HTERT RPE-1 (cell line): ENCODE measurements around the gene MYH2.
"Not testable (repeated sequence)": the region's sequence is repeated elsewhere in the genome, so short reads cannot be mapped to it uniquely, and the experiment has no call there.

Source experiments
- in situ Hi-C: fragments of 300-500 bp; cut with MboI; formaldehyde crosslinking; loops from 4 replicates; pipeline ENCODE4 v1.14.3; 2020; ENCODE audit warnings: low sequenced_read_pairs

MYH2 gene

DNA sequence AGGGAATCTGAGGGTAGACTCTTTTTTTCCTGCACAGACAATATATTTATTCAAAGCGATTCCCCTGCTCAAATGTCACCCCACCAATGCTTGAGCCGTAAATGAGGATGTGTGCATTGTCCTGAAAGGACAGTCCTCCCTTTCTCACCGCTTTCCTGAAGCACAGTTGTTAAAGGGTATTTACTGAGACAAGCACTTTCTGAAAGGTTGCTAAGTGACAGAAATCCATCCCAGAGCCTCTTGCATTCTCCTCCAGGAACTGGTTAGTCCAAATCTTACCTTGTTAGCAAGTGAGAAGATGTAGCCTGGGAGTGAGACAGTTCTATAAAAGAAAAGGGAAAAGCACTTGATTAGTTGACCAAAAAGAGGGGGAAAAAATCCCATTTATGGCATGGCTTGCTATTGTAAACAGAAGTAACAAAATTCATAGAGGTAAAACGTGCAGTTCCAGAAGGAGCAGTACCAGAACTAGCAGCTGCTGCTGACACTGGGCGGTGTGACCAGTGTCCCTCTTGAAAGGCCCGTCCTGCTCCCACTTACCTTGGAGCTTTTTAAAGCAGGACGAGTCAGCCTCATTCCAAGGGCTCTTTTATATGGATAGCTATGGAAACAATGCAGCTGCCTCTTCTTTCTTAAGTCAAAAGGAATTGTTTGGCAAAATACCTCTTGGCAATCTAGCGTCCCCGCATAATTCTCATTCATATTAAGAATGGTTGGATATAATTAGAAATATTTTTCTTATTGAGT, at the start of gene MYH2:
TSS of gene MYH2 (minus strand) at position 563 of the 747 bp plus-strand sequence. CDS start 1,738 bp downstream, outside the sequence.
- in situ Hi-C loops: no loop called here

DNA sequence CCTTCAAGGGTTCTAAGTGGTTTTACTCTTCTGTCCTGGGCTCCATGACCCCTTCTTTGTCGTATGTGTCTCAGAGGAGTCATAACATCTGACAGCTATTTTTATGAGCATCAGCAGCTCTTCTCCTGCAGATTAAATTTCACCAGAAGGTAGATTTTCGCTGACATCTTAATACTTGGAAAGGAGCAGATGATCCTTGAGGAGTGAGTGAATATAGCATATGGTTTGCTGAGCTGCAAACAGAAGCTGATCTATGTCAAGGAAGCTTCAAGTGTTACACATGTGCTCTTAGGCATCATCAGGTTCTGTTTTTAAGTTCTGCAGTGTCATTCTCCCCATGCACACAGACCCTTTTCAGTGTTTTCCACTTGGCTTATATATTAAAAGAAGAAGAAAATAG, 49.2 kb upstream of the MYH2 start:
- in situ Hi-C loops: no loop called here

- in situ Hi-C loops: no loop called here
Observed at GRCh38 chr17:10589553-10590145, 40.2 kb upstream of the MYH2 start.

GRCh38 chr17:10585529-10585928, 36.1 kb upstream of the MYH2 start:
- in situ Hi-C loops: no loop called here

- in situ Hi-C loops: no loop called here
Observed at GRCh38 chr17:10583834-10584233, 34.4 kb upstream of the MYH2 start.

DNA sequence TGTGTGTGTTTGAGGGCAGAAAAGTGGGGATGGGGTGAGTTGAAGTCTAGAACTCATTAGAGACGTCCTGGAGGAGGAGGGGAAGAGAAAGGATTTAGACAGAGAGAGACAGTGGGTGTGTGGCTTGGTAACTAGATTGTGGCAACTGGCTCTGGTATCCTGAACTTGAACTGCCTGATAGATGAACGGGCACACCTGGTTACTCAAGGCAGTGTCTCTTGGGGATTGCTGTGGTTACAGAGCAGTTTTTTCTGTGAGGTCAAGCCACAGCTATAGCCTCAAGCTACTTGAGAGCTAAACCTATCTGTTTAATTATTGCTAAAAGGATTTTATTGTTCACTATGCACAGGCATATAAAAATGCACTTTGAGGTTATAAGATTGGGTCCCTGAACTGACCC, 29.8 kb upstream of the MYH2 start:
- in situ Hi-C loops: no loop called here

DNA sequence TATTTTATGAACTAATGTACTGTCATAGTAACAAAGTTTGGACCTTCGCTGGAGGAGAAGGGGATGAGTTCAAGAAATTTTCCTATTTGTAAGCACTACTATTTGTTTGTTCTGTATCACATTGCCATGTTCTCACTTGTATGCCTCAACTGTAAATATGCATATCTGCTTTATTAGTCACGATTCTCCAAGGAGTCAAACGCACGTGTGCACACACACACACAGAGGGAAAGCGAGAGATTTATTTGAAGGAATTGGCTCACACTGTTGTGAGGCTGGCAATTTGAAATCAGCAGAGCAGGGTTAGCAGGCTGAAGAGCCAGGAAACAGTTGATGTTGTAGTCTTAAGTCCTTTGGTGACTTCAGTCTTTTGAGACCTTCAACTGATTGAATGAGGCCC, 24.9 kb upstream of the MYH2 start:
- in situ Hi-C loops: no loop called here

DNA sequence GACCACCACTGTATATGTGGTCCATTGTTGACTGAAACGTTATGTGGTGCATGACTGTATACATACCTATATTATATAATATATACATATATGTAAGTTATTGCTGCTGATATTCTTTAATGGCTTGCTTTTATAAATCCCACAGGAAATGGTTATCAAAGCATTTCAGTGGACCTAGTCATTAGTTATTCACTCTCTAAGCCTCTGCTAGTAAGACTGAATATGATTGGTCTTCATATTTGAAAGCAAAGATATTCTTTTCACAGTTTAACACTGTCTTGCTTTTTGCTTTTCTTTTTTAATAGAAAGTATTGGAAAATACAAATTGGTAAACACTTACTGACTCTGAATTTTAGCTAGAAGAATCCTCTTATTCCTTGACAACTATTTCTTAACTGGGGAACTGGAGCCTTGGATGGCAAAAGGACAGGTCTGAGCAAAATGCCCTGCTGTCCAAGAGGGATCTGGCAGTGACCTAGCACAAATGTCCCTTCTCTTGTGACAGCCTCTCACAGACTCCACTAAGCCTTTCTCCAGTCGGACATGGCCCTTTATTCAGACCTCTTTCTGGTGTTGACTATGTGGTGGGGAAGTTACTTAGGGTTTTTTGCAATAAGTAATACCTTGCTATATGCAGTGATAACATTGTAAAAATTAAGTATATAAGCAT, 14.7 kb upstream of the MYH2 start:
- in situ Hi-C loops: no loop called here

DNA sequence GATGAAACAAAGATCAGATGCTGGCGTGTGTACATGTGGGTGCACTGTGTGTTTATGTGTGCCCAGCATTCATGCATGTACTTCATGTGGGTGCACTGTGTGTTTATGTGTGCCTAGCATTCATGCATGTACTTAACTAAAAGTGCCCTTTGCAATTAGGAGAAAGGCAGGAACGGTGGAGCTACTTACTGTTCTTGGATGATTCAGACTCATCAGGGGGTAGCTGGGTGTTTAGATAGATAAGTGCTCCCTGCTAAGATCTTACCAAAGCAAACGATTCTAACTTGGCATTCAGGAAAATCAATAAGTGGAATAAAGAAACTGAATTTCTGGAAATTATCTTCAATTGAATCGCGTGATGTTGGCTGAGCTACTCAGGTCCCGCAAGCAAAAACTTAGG, 8.6 kb upstream of the MYH2 start:
- in situ Hi-C loops: no loop called here

DNA sequence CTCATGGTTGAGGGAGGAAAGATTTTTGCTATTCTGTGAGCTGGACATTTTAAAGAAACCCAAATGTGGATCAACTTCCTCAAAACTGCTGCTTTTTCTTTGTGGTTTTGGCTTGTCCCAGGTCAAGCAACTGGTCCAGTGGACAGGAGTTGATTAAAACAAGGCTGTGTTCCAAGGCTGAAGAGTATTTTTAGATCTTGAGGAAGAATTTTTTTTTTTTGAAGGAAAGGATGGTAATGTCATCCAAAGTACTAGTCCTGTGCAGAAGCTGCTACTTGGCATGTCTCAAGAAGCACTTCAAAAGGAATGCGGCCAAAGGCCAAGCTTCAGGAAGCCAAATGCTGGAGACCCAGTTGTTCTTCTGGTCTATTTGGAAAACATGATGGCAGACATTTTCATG, 8.0 kb upstream of the MYH2 start:
- in situ Hi-C loops: no loop called here

DNA sequence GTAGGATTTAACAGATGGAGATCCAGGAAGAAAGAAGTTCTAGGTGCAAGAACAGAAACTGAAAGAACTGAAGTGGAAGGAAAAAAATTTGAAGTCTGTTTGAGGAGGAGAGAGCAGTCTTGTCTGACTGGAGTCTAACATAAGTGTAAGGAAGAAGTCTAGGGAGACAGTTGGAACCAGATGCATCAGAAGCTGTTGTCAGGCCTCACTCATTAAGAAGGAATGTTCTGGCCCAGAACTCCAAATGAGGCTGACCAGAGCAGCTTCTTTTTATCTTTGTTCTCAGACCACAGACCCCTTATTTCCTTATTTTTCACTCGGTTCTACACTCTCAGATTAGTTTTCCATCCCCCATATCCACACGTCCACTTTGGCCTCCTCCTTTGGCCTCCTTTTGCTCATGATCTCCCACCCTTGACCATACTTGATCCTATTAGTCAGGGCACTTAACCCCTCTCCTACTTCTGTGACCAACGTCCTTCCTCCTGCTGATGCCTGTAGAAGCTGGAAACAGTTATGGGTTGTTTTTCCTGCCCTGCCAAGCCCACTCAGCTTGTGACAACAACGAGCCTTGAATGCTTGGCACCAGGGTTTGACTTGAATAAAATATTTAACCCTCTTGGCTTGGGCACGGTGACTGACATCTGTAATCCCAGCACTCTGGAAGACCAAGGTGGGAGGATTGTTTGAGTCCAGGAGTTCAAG, 7.0 kb upstream of the MYH2 start:
- in situ Hi-C loops: no loop called here

DNA sequence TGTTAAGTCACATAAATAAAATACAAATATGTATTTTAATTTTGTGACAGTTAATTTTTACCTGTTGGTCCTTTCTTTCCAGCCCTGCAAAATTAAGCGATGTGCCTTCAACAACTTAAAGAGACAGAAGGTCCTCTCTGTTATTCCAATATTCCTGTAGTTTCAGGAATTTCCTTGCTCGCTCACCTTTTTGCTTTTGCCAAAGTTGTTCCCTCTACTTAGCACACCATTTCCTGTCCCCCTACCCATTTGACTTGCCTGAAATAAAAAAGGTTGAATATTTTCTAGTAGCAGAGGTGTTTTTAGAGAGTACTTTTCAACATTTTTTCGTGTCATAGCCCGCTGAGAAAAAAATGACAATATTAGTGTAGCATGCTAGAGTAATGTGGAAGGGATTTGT, 556 bp upstream of the MYH2 start:
- in situ Hi-C loops: no loop called here

GRCh38 chr17:10547351-10547750, 2.1 kb downstream of the MYH2 start:
- in situ Hi-C loops: no loop called here

DNA sequence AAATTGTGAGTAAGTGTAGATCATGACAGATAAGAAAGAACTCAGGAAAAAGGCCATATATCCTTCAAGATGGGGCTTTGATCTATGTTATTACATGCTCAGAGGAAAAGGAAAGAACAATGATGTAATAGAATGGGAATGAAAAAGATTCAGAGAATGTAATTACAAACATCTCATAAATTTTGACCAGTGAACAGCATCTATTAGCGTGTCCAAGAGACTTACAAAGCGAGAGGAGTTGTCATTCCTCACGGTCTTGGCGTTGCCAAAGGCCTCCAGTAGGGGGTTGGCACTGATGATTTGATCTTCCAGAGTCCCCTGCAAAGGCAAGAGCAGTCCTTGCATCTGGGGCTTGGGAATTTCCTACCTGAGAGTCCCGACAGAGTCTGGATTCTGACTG, 6.0 kb downstream of the MYH2 start:
- in situ Hi-C loops: not testable (repeated sequence)

- in situ Hi-C loops: not testable (repeated sequence)
Observed at GRCh38 chr17:10541179-10541578, 8.3 kb downstream of the MYH2 start.

- in situ Hi-C loops: no loop called here
Observed at GRCh38 chr17:10532026-10532425, 17.4 kb downstream of the MYH2 start.

DNA sequence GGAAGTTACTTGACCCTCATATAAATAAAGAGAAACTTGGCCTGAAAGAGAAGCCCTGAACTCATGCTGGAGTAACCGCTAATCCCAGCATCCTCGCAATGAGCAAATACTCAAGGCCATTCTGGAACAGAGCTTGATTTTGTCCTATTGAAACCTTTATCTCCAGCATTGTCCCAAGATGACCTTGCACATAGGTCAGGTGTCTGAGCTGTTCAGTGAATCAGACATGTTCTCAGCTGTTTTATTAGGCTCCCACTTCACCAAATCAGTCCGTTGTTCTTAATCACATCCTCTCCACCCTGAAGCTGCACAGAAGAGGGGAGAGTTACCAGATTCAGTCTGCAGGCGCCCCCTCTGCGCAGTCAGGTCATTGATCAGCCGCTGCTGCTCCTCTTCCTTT, 22.0 kb downstream of the MYH2 start:
- in situ Hi-C loops: no loop called here

- in situ Hi-C loops: no loop called here
Observed at GRCh38 chr17:10526517-10526916, 22.9 kb downstream of the MYH2 start.

GRCh38 chr17:10523064-10523463, 26.4 kb downstream of the MYH2 start:
- in situ Hi-C loops: no loop called here

DNA sequence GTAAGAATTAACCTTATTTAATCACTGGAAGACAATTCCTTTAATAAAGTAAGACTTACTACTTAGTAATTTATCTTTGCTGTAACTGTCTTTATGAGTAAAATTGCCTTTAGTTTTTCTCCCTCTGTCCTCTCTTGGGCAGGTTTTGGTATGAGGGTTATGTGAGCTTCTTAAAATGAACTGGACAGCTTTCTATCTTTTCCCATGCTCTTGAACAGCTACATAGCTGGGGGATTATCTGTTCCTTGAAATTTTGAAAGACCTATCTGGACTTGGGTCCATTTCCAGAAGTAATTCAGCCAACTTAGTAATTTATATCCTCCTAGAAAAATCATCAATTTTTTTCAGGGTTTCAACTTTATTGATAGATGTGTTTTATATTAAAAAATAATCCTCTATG, 27.5 kb downstream of the MYH2 start:
- in situ Hi-C loops: no loop called here

GRCh38 chr17:10518271-10519037, 31.0 kb downstream of the MYH2 start, which contains the start of gene MYH1:
MYH1 (minus strand) TSS chr17:10518542; CDS start chr17:10516642, 1,900 bp downstream.
- in situ Hi-C loops: no loop called here
